Type B pancreatic cell (in vitro differentiated cells): ENCODE measurements around the gene SLC36A1. TPM values are rescaled to one million over a fixed set of nuclear protein-coding genes. Genes with fewer than 3 reads are reported as not detected.

Experiments
- DNase-seq: peaks from one replicate; pipeline ENCODE4 v3.0.0; 2021; ENCODE audit warnings: mixed read lengths; ENCODE audit not compliant: unreplicated experiment; ENCODE audit errors: extremely low spot score
- H3K27ac Mint-ChIP-seq: 2 replicates; pipeline ENCODE4 v1.8.0; 2021; ENCODE audit warnings: mild to moderate bottlenecking, mixed read lengths
- H3K27me3 Mint-ChIP-seq: 2 replicates; pipeline ENCODE4 v1.8.0; 2021; ENCODE audit warnings: mixed read lengths
- H3K36me3 Mint-ChIP-seq: 2 replicates; pipeline ENCODE4 v1.8.0; 2021; ENCODE audit warnings: mixed read lengths
- H3K4me1 Mint-ChIP-seq: one replicate; pipeline ENCODE4 v1.8.0; 2021; ENCODE audit warnings: mixed read lengths; ENCODE audit not compliant: unreplicated experiment
- H3K4me3 Mint-ChIP-seq: 2 replicates; pipeline ENCODE4 v1.8.0; 2021; ENCODE audit warnings: mild to moderate bottlenecking, mixed read lengths
- H3K9me3 Mint-ChIP-seq: 2 replicates; pipeline ENCODE4 v1.8.0; 2021; ENCODE audit warnings: mixed read lengths
- CTCF ChIP-seq: fragments of 200-600 bp; sonication (generic); conservative IDR thresholded peaks from 2 replicates; pipeline ENCODE4 v1.5.0; 2021; ENCODE audit warnings: antibody characterized with exemption, mild to moderate bottlenecking
- total RNA-seq: library from RNA; stranded (reverse); gene quantifications from 2 replicates; pipeline ENCODE4 v1.2.1, GENCODE V29; 2021; ENCODE audit warnings: low replicate concordance

SLC36A1 gene
- total RNA-seq, 1 donor from 2014 or later, result 15.5 TPM

- Mint-ChIP-seq H3K4me3 (no peak overlapping the region), H3K9me3 (no peaks in the 10 kb centered on the region), H3K4me1 (peaks cover 5% of the 10 kb centered on the region), H3K27ac (no peak overlapping the region), H3K36me3 (no peaks in the 10 kb centered on the region), H3K27me3 (no peaks in the 10 kb centered on the region)
- no peak for TF ChIP-seq CTCF
- DNase-seq, result no peak
Measured at GRCh38 chr5:151528153-151528552, 80.8 kb downstream of the SLC36A1 start.

- Mint-ChIP-seq H3K4me1 (peaks cover 5% of the 10 kb centered on the region), H3K27me3 (no peaks in the 10 kb centered on the region), H3K36me3 (no peaks in the 10 kb centered on the region), H3K4me3 (no peak overlapping the region), H3K9me3 (no peaks in the 10 kb centered on the region), H3K27ac (no peak overlapping the region)
- no peak for DNase-seq
- no peak for TF ChIP-seq CTCF
Measured at GRCh38 chr5:151528996-151529395, 81.6 kb downstream of the SLC36A1 start.

- H3K36me3 Mint-ChIP-seq, result no peaks in the 10 kb centered on the region
Measured at GRCh38 chr5:151531581-151531980, 84.2 kb downstream of the SLC36A1 start.

GRCh38 chr5:151532416-151532815 is 85.0 kb downstream of the SLC36A1 start:
- H3K4me3 Mint-ChIP-seq, result no peak overlapping the region
- no peak for DNase-seq
- no peak for TF ChIP-seq CTCF
- peaks cover 5% of the 10 kb centered on the region for H3K4me1 Mint-ChIP-seq
- H3K9me3 Mint-ChIP-seq, result no peaks in the 10 kb centered on the region
- H3K27me3 Mint-ChIP-seq, result no peaks in the 10 kb centered on the region
- H3K27ac Mint-ChIP-seq, result no peak overlapping the region
- no peaks in the 10 kb centered on the region for H3K36me3 Mint-ChIP-seq

More at GRCh38 chr5:151531581-151531980, 84.2 kb downstream of the SLC36A1 start:
- peaks cover 5% of the 10 kb centered on the region for H3K4me1 Mint-ChIP-seq
- no peaks in the 10 kb centered on the region for H3K27me3 Mint-ChIP-seq
- H3K27ac Mint-ChIP-seq, result no peak overlapping the region
- no peak overlapping the region for H3K4me3 Mint-ChIP-seq
- TF ChIP-seq CTCF, result no peak
- no peak for DNase-seq
- H3K9me3 Mint-ChIP-seq, result no peaks in the 10 kb centered on the region

GRCh38 chr5:151534350-151534749 is 86.9 kb downstream of the SLC36A1 start:
- H3K27me3 Mint-ChIP-seq, result peaks cover 8% of the 10 kb centered on the region
- H3K27ac Mint-ChIP-seq, result no peak overlapping the region
- TF ChIP-seq CTCF, result no peak
- DNase-seq, result no peak
- H3K4me3 Mint-ChIP-seq, result no peak overlapping the region
- H3K36me3 Mint-ChIP-seq, result no peaks in the 10 kb centered on the region
- H3K9me3 Mint-ChIP-seq, result no peaks in the 10 kb centered on the region
- H3K4me1 Mint-ChIP-seq, result peaks cover 5% of the 10 kb centered on the region

GRCh38 chr5:151537044-151537443 is 89.6 kb downstream of the SLC36A1 start:
- DNase-seq, result no peak
- peaks cover 8% of the 10 kb centered on the region for H3K27me3 Mint-ChIP-seq
- no peaks in the 10 kb centered on the region for H3K9me3 Mint-ChIP-seq
- H3K4me3 Mint-ChIP-seq, result no peak overlapping the region
- H3K27ac Mint-ChIP-seq, result no peak overlapping the region
- no peaks in the 10 kb centered on the region for H3K4me1 Mint-ChIP-seq
- H3K36me3 Mint-ChIP-seq, result no peaks in the 10 kb centered on the region
- no peak for TF ChIP-seq CTCF
